Pulmonary artery endothelial cell (primary cell): ENCODE data around the gene PLA2G2F. TPM values are rescaled to one million over a fixed set of nuclear protein-coding genes. Genes with fewer than 3 reads are reported as not detected.

Experiments
- DNase-seq: peaks from one replicate; pipeline ENCODE4 v3.0.0-alpha.2; 2011; ENCODE audit warnings: low read depth, low spot score
- total RNA-seq: library from RNA; depleted of rRNA; stranded (reverse); fragments of >200 nt; gene quantifications from 2 replicates; pipeline ENCODE4 v1.2.3, GENCODE V29; 2014

PLA2G2F gene
- total RNA-seq, 1 donor from 2014 or later, result not detected

DNA sequence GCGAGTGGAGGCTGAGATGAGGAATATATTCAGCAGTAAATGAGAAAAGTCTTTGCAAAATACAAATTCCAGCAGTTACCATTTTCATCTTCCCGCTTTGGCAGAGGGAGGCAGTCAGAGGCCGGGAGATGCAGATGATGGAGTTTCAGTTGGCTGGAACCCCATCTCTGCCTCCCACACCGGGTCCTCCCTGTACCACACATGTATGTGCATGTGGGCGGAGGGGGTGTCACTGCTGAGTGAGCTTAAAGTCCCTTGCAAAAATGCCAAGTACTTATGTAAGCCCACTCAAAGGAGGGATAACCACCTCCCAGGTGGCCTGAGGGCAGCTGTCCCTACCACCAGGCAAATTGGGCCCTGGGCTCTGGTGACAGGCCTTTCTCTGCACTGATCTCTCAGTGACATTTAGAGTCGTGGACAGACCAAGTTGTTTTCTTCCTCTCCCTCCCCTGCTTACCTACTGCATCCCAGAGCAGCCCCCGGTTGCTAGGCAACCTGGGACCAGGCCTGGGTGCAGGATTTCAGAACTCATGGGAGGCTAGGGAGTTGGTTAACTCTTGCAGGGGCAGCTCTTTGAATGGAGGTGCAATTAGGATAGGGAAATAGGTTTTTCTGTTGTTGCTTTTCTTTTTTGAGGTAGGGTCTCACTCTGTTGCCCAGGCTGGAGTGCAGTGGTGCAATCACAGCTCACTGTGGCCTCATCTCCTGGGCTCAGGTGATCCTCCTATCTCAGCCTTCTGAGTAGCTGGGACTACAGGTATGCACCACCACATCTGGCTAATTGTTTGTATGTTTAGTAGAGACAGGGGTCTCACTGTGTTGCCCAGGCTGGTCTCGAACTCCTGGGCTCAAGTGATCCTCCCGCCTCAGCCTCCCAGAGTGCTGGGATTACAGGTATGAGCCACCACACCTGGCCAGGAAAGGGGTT lies 29.7 kb downstream of the PLA2G2F start:
- DNase-seq, result no peak

DNA sequence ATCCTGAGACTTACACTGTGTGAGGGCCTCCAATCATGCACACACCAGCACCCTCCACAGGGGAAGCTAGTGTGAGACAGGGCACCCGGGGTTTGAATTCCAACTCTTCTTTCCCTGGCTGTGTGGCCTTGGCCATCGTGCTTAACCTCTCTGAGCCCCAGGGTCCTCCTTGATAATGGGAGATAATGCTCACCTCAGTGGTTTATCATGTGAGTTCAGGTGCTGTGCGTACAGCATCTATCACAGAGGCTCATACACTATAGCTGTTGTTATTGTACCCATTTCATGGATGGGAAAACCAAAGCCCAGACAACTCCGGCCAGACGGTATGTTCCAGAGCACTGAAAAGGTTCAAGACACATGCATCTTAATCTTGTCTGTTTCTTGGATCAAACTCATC lies 30.8 kb downstream of the PLA2G2F start:
- no peak for DNase-seq

DNA sequence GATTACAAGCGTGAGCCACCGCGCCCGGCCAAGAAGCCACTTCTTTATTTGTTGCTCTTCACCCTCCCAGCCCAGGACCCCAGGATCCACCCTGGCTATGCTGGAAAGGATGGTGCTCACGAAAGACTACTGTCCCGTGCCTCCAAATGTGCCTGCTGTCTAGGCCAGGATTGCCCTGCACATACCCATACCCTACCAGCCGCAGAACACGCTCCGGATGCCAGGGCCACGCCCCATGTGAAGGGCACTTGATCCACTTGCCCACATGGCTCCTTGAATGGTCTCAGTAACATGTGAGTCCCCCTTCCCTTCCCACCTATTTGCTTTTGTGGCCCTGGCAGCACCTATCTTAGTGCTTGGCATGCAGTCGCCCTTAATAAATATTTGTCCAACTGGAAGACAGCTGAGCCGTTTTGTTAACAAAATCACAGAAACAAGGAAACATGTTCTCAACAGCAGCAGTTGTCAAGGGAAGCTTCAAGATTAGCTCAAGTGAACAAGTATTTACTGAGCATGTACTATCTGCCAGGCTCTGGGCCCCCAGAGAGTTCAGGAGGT lies 33.0 kb downstream of the PLA2G2F start:
- DNase-seq, result no peak

DNA sequence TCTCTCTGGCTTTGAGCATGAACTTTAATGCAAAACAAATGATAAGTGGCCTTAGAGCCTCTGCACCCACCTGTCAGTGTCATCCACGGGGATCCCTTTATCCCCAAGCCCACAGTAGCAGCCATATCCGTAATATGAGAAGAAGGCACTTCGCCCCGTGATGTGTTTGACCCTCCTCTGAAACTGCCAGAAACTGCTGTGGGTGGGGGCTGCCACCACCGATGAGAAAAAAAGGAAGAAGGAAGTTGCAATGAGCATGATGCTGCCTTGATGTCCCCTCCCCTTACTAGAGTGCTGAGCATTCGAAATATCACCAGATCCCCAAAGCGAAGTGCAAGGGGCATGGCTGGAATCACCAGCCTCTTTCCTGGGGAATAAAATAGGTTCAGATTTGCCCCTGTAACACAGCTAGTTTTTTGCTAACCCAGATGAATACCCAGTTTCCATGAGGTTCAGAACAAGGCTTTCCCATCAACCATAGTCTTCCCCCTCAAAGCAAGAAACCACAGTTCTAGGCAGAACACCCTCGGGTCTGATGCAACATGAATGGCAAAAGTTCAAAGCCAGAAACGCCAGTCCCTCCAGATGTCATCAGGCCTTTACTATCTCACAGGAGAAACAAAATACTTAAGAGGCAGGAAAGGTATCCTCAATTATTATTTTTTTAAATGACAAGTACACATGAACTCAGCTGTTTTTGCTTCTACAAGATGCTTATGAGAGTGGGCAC lies 36.0 kb downstream of the PLA2G2F start:
- DNase-seq, result no peak

DNA sequence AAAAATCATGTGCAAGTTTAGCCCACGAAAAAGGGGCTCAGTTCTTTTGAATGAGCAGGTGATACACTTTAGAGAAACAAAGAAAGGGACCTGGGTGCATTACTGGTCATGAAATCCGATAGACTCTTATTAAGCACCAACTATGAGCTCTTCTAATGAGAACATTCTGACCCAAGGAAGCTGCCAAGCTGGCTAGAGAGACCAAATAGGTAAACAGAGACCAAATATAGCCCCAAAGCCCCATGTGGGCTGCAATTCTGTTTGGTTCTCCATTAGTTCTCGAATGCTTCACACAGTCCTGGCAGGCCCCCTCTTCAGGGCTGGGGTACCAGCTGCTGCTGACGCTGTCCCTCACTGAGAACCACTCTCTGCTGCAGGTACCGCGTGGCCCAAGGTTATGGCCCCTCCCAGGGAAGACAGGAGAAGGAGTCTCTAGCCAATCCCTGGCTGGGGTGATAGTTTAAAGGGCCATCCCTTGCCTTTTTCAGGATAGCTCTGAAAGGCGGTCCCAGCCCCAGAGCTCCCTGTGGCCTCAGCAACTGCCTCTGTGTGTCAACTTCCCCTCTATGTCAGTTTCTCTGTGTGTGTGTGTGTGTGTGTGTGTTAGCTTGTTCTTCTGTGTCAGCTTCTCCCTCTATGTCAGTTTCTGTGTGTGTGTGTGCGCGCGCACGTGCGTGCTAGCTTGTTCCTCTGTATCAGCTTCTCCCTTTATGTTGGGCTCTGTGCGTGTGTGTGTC lies 39.7 kb downstream of the PLA2G2F start:
- DNase-seq, result no peak

DNA sequence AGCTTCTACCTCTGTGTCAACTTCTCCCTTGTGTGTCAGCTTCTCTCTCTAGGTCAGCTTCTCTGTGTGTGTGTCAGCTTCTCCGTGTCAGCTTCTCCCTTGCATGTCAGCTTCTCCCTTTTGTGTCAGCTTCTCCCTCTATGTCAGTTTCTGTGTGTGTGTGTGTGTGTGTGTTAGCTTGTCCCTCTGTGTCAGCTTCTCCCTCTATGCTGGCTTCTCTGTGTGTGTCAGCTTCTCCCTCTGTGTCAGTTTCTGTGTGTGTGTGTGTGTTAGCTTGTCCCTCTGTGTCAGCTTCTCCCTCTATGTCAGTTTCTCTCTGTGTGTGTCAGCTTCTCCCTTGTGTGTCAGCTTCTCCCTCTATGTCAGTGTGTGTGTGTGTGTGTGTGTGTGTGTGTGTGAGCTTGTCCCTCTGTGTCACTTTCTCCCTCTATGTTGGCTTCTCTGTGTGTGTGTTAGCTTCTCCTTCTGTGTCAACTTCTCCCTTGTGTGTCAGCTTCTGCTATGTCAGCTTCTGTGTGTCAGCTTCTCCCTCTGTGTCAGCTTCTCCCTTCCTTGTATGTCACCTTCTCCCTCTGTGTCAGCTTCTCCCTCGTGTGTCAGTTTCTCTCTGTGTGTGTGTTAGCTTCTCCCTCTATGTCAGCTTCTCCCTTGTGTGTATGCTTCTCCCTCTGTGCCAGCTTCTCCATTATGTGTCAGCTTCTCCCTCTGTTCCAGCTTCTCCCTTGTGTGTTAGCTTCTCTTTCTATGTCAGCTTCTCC lies 40.4 kb downstream of the PLA2G2F start:
- no peak for DNase-seq

DNA sequence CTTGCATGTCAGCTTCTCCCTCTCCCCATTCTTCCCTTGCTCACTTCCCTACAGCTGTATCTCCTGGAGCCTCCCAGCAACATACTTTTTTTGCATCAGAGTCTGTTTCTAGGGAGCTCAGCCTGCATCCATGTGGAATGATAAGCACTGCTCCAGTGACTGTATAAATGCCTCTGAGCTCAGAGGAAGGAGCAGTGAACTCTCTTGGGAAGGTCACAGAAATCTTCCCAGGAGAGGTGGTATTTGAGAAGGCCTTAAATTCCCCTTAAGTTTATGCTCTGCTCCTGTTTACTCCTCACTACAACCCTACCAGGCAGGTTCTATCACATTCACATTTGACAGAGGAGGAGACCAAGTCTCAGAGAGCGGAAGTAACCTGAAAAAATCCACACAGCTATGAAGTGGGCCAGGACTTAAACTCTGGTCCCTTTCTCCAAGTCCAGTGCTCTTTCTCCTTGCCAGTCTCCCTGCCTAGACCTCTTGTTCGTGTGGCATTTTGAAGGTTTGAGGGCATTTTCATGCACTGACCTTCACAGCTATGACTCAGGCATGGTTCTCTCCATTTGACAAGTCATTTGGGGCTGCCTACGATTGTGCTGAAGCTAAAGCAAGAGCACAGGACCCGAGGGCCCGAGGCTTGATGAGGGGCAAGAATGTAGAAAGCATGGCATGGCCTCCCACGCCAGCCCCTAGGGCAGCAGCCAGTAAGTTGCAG lies 41.2 kb downstream of the PLA2G2F start:
- DNase-seq, result no peak

DNA sequence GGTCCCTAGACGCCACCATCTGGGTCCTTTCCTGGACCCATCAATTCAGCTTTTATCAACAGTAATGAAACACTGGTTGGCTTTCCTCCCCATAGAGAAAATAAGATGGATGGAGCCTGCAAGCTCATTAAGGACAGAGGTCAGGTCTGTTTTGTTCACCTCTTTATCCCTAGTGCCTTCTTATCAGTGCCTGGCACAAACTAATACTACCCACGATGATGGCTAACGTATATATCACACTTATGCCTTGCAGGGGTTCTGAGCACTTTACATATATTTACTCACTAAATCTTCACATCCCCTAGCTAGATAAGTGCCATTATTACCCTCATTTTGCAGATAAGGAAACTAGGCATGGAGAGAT lies 41.7 kb downstream of the PLA2G2F start:
- DNase-seq, result no peak

DNA sequence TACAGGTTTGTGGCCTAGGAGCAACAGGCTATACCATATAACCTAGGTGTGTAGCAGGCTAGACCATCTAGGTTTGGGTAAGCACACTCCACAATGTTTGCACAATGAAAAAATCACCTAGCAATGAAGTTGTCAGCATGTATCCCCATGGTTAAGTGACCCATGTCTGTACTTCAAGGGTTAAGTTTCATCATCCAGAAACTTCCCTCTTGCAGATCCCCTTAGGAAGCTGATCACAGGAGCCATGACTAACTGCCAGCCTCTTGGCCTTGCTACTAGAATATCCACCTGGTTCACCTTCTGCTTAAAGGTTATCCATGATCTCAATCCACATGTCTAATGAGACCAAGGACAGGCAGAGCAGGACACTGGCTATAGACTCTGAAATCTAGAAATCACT lies 43.3 kb downstream of the PLA2G2F start:
- DNase-seq, result no peak

DNA sequence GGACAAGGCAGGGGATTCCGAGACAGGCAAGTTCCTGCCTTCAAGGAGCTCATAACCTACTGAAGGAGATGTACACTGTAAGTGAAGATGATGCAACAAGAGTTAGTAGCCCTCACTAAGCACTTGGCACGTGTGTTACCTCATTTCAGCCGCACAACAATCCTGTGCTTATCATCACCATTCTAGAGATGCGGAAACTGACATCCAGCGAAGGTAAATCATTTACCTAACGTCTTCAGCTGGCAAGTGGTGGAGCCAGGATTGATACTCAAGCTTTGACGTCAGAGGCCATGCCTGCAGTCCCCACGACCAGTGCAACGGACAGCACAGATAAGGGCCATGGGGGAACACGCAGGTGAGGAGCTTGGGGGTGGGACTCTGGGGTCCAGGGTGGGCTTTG lies 43.9 kb downstream of the PLA2G2F start:
- DNase-seq, result no peak

DNA sequence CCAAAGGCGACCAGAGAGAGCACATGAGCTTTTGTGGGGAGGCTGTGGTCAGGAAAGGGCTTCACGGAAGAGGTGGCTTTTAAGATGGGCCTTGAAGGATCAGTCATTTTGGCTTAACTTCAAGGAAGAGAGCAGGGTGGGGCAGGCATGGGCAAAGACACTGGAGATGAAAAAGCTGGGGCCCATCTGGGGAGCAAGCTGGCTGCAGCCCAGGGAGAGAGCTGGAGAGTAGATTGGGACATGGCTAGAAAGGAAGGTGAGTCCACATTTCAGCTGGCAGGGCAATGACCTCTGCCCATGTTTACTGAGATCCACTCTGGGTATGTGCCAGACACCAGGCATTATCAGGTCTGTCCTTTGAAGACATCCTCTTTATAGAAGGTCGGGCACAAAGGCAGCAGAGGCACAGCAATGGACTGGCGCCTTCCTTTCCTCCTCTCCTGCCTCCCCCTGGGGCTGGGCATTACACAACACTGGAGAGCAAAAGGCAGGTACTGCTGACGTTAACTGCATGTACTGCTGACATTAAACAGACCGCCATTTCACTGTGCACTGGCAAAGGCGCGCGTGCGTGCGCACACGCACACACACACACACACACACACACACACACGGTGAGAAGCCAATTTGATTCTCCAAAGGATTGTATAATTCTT lies 44.6 kb downstream of the PLA2G2F start:
- DNase-seq, result no peak

DNA sequence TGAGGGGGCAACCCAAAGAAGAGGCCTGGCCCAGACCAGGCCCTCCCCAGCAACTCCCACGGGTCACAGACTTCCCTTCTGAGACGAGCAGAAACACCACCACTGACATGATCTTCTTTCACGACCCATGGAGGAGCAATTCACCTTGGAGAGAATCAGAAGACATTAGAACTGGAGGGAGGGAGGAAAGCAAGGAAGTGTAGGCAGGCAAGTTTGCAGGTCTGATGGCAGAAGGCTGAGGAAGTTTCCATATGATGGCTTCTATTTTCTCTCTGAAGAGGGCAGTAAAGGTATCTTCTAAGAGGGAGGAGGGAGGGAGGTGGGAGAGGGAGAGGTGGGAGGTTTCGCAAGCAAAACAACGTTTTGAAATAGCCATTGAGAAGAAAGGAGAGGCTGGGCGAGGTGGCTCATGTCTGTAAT lies 45.4 kb downstream of the PLA2G2F start:
- DNase-seq, result no peak

DNA sequence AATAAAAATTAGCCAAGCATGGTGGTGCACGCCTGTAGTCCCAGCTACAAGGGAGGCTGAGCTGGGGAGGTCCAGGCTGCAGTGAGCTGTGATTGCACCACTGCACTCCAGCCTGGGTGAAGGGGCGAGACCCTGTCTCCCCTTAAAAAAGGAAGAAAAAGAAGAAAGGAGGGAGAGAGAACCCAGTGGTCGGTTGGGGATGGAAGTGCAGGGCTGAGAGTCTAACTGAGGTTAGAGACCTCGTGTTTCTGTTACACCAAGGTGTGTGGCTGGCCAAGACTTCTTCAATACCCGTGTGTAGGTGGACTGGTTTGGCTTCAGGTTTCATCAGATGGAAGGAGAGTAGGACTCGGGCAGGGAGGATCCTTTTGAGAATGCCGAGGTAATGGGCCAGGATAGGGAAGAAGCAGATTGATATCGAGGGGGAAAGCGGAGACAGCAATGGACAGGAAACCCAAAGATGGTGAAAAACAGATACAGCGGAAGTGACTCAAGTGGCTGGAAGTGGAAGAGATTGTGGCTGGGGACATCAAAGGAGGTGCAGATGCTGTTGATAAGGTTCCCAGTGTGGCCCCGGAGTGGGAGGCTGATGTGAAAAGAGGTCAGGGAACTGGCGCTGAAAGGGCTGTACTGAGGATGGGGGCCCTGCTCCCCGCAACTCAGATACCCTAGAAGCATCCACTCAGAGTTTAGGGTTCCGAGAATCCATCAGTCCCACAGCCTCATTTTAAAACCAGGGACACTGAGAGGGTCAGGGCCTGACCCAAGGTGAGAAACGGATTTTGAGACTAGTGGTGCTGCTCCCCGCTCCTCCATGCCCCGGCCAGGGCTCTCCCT lies 46.1 kb downstream of the PLA2G2F start:
- DNase-seq, result no peak

DNA sequence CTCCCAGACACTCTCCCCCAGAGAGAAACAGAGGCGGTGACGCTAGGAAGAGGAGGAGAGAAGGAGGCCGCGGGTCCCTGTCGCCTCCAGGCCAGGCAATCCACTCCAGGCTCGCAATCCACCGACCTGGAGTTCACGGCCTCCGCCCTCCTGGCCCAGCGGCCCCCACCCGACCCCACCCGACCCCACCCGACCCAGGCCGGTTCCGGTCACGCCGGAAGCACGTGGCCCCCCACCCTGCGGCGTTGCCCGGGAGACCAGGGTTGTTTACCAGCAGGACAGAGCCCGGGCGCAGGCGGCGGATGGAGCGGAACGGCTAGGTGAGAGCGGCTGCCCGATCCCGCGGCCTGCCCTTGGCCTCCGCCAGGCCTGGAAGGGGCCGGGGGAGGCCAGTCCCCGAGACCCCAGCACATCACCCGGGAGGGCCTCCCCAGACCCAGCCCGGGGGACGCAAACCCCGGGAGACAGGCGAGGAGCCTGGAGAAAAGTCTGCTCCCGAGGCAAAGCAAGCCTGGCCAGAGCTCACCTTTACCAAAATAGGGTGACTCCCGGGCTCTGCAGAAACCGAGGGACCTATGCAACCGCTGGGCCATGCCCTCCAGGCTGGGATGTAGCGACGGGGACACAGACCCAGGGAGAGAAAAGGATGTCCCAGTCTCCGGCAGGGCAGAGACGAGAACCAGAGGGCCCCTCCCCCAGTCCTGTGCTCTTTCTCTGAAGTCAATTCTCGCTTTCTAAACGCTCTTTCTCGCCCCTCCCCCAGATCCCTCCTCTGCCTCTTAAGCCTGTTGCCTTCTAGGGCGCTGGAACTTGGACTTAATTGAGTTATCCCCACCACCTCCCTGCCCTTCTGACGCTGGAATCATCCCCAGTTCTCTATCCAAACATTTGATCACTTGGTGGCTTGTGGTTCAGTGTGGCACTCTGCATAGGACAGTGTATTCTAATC lies 47.0 kb downstream of the PLA2G2F start, which contains the start of the genes PLA2G2C and UBXN10:
PLA2G2C (minus strand) TSS at position 685 of the 949 bp plus-strand sequence. CDS start 9,155 bp downstream, outside the sequence.
UBXN10 (plus strand) TSS at position 263 of the 949 bp plus-strand sequence. CDS start 4,466 bp downstream, outside the sequence.
- DNase-seq, result no peak

DNA sequence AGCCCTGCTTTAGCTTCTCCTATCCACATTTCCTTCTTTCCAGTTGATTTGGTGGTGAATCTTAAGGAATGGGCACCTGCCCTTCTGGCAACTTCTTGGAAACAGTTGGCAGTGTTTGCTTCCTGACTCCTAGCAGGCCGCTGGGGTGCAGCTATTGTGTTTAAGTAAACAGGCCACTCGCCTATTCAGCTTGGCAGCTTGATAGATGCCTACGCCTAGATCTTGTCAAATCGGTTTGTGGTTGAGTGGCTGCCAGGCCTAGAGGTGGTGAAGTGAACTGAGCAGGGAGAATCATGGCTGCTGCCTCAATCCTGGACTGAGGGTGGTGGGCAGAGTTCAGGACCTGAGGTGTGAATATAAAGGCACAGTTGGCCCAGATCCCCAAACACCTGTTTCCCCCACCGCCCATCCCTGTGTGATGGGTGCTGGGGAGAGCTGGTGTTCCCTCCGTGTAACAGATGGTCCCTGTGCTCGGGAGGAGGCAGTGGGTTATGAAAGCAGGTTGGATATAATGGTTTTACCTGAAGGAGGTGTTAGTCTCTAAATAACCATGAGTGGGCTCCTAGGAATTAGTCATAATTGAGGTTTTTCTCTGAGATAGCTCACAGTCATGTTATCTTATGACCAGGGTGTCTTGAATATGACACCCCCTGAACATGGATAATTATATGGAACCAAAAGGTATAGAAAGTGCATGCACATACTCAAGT lies 48.1 kb downstream of the PLA2G2F start:
- DNase-seq, result no peak

DNA sequence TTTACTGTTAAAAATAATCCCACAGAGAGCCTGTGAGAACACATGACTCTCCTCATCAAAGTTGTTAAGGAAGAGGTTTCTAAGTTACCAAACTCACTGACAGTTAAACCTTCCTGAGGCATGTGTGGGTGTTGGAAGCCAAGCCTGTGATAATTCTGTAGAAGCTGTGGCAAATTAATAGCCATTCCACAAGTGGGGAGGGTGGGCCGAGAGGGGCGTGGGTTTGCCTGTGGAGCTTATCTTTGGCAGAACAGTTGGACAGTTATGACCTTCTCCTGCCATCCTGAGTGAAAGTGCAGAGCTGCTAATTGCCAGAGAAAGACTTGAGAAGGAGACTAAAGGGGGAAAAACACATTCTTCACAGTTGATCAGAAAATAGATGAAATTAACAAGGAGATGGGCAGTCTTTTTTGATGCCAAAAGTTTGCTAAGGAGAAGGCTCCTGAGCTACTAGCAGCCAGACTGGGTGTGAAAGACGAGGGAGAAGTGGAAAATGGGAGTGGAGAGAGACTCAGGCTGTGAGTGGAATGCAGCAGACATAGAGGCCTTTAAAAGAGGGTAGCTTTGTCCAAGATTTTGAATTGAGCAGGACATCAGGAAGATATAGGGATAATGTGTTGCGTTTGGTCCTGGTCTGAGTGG lies 48.8 kb downstream of the PLA2G2F start:
- DNase-seq, result no peak
